ENCODE results near the gene RETREG3.

DNA sequence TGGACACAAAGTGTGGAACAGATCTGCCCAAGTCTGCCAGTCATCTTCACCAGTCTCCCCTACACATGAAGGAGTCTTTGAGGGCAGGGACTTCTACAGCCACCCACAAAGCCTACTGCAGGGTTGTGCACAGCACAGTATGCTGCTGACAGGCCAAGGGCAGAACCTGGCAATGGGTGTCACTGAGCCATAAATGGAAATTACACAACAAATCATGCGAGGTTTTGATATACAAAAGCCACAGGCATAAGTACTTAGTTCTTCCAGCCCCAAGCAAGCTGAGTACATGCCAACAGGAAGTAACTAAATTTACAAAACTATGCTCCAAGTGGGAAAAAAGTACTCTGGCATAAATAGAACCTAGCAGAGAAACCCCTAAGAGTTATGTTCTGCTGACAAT lies 23.8 kb downstream of the RETREG3 start:
- TF ChIP-seq, protein P1, sequence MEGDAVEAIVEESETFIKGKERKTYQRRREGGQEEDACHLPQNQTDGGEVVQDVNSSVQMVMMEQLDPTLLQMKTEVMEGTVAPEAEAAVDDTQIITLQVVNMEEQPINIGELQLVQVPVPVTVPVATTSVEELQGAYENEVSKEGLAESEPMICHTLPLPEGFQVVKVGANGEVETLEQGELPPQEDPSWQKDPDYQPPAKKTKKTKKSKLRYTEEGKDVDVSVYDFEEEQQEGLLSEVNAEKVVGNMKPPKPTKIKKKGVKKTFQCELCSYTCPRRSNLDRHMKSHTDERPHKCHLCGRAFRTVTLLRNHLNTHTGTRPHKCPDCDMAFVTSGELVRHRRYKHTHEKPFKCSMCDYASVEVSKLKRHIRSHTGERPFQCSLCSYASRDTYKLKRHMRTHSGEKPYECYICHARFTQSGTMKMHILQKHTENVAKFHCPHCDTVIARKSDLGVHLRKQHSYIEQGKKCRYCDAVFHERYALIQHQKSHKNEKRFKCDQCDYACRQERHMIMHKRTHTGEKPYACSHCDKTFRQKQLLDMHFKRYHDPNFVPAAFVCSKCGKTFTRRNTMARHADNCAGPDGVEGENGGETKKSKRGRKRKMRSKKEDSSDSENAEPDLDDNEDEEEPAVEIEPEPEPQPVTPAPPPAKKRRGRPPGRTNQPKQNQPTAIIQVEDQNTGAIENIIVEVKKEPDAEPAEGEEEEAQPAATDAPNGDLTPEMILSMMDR (IDR thresholded peaks at IDR 0.05; ENCODE audit: low read length) = no peak
- TF ChIP-seq EZH2 (optimal IDR thresholded peaks at IDR 0.05; ENCODE audit: low read depth, low read length) = no peak

Measured in MM.1S (cell line).